ENCODE data around the gene TAF15.

GRCh38 chr17:35847633-35848373, 38.5 kb downstream of the TAF15 start:
- TF ChIP-seq POLR2A (IDR thresholded peaks at IDR 0.05) (no peak), CTCF (IDR thresholded peaks at IDR 0.05) (no peak), POLR2AphosphoS5 (IDR thresholded peaks at IDR 0.05) (no peak)

Measured in prostate gland (tissue), 2 donors.